Sigmoid colon (tissue), 7 donors: Measurements from ENCODE around the gene CDHR3. TPM values are rescaled to one million over a fixed set of nuclear protein-coding genes. Genes with fewer than 3 reads are reported as not detected.

Experiments used
- DNase-seq: peaks from one replicate; pipeline ENCODE4 v3.0.0-alpha.2; 2019
- H3K27ac ChIP-seq, 4 donors: fragments of 200-600 bp; sonication (generic); one replicate each; pipeline ENCODE4 v1.5.1; 2016 to 2019; ENCODE audit warnings: mild to moderate bottlenecking in 1 of 4
- H3K27me3 ChIP-seq, 3 donors: fragments of 200-600 bp; sonication (generic); one replicate each; pipeline ENCODE4 v1.5.1; 2019; ENCODE audit warnings: mild to moderate bottlenecking in 1 of 3
- H3K36me3 ChIP-seq, 4 donors: fragments of 200-600 bp; sonication (generic); one replicate each; pipeline ENCODE4 v1.5.1; 2016 to 2019
- H3K4me1 ChIP-seq, 4 donors: fragments of 200-600 bp; sonication (generic); one replicate each; pipeline ENCODE4 v1.5.1; 2017 to 2019
- H3K4me3 ChIP-seq, 4 donors: fragments of 200-600 bp; sonication (generic); one replicate each; pipeline ENCODE4 v1.5.1; 2017 to 2019; ENCODE audit warnings: mild to moderate bottlenecking in 2 of 4, moderate library complexity in 1 of 4
- H3K9me3 ChIP-seq, 4 donors: fragments of 200-600 bp in 3 of 4; sonication (generic) in 3 of 4; one replicate each; pipeline versions ENCODE4 v1.5.1 to v1.6.1; 2013 to 2019
- EP300 ChIP-seq, 4 donors: sonication (generic); formaldehyde crosslinking; IDR thresholded peaks; one replicate each; pipeline ENCODE4 v1.6.1; 2017; ENCODE audit warnings: antibody characterized with exemption in 4 of 4
- POLR2A ChIP-seq, 2 donors: fragments of 450-650 bp; IDR thresholded peaks; one replicate each; pipeline ENCODE4 v1.6.1; 2016; ENCODE audit warnings: antibody characterized with exemption in 2 of 2, mild to moderate bottlenecking in 2 of 2, moderate library complexity in 2 of 2
- POLR2AphosphoS5 ChIP-seq, 4 donors: sonication (generic); formaldehyde crosslinking; IDR thresholded peaks; one replicate each; pipeline ENCODE4 v1.6.1; 2017; ENCODE audit warnings: antibody characterized with exemption in 4 of 4
- WGBS, 2 donors: extraction: QIAGEN DNeasy Blood & Tissue Kit; methylation state at CpG; one replicate each; pipeline ENCODE4 v1.1.7; 2013; 5-methylcytosine and 5-hydroxymethylcytosine counted together
- intact Hi-C: fragments of 100-400 bp; cut with DNase I; formaldehyde crosslinking; loops from one replicate; pipeline ENCODE4 v1.15.1; 2023
- polyA plus RNA-seq, 3 donors: library from polyadenylated mRNA; stranded (reverse); fragments of 200-250 nt; gene quantifications; one replicate each; pipeline ENCODE4 v1.2.3, GENCODE V29; 2013
- total RNA-seq, 4 donors: library from RNA; depleted of rRNA; stranded (reverse); fragments of >200 nt; gene quantifications; one replicate each; pipeline ENCODE4 v1.1.0, GENCODE V29; 2016
- TF ChIP-seq, protein P1 (sequence below), 4 experiments: fragments of 450-650 bp in 3 of 4; fragments of 200-600 bp in 1 of 4; IDR thresholded peaks; one replicate each; pipeline ENCODE4 v1.5.1; 2016 to 2019; ENCODE audit warnings: antibody characterized with exemption in 4 of 4, mild to moderate bottlenecking in 3 of 4, moderate library complexity in 2 of 4
- donor health status: healthy with polysubstance abuse.
- donor health status: Bipolar disorder and iron deficiency.
- donor health status: healthy.

Gene CDHR3
- total and polyA plus RNA-seq, 7 donors, result 2.2 to 21.3 (median 3.7) TPM

DNA sequence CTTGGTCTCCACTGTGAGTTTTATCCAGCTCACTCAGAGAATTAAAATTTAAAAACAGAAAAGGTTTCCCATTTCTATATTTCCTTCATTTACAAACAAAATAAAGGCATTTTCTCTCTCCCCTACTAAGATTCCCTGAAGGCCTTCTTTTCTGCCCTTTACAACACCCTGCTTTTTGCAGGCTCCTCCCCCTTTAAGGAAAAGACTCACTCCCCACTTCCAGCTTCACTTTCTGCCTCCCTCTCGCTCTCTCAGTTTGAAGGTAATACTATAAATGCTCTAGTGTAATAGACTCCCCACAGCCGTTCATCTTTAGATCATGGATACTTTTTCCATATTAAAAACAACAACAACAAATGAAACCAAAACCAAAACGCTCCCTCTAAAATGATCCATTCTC, 53.3 kb downstream of the CDHR3 start:
- no peak for DNase-seq
- intact Hi-C loops, result no loop called here
- Histone ChIP-seq H3K4me3 (no peak overlapping the region), H3K4me1 (peaks cover 0 to 44% (median 38%) of the 10 kb centered on the region in 4 donors), H3K9me3 (no peaks in the 10 kb centered on the region), H3K27ac (peak overlapping the region in 3 of 4 donors; percentile 5 to 46 (median 41)), H3K27me3 (no peaks in the 10 kb centered on the region), H3K36me3 (no peaks in the 10 kb centered on the region)
- no peak for TF ChIP-seq EP300 (IDR thresholded peaks at IDR 0.05)
- no peak for TF ChIP-seq POLR2A (IDR thresholded peaks at IDR 0.05)
- TF ChIP-seq POLR2AphosphoS5 (IDR thresholded peaks at IDR 0.05), result no peak
- TF ChIP-seq, protein P1, sequence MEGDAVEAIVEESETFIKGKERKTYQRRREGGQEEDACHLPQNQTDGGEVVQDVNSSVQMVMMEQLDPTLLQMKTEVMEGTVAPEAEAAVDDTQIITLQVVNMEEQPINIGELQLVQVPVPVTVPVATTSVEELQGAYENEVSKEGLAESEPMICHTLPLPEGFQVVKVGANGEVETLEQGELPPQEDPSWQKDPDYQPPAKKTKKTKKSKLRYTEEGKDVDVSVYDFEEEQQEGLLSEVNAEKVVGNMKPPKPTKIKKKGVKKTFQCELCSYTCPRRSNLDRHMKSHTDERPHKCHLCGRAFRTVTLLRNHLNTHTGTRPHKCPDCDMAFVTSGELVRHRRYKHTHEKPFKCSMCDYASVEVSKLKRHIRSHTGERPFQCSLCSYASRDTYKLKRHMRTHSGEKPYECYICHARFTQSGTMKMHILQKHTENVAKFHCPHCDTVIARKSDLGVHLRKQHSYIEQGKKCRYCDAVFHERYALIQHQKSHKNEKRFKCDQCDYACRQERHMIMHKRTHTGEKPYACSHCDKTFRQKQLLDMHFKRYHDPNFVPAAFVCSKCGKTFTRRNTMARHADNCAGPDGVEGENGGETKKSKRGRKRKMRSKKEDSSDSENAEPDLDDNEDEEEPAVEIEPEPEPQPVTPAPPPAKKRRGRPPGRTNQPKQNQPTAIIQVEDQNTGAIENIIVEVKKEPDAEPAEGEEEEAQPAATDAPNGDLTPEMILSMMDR (IDR thresholded peaks at IDR 0.05), result no peak
- WGBS, 2 donors, result 73 to 80% methylated on average over 3 of the region's 3 CpGs

DNA sequence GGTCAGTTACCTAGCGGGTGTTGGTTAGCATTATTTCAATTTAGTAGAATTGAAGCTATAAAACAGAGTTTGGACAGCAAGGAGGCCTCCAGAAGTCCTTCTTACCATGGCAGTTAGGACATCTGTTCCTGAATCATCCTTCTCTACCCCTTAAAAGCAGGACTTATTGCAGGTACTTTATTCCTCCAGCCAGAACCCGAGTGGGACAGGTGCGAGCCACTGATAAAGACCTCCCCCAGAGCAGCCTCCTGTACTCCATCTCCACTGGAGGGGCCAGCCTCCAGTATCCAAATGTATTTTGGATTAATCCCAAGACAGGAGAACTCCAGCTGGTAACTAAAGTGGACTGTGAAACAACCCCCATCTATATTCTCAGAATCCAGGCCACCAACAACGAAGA, 54.6 kb downstream of the CDHR3 start:
- Histone ChIP-seq H3K27me3 (no peaks in the 10 kb centered on the region), H3K4me3 (no peak overlapping the region), H3K9me3 (no peaks in the 10 kb centered on the region), H3K4me1 (peaks cover 0 to 42% (median 36%) of the 10 kb centered on the region in 4 donors), H3K36me3 (no peaks in the 10 kb centered on the region), H3K27ac (no peak overlapping the region)
- no peak for DNase-seq
- WGBS, 2 donors, result 88 to 93% methylated on average over 4 of the region's 4 CpGs
- intact Hi-C loops, result no loop called here
- TF ChIP-seq, protein P1 (IDR thresholded peaks at IDR 0.05), result no peak

DNA sequence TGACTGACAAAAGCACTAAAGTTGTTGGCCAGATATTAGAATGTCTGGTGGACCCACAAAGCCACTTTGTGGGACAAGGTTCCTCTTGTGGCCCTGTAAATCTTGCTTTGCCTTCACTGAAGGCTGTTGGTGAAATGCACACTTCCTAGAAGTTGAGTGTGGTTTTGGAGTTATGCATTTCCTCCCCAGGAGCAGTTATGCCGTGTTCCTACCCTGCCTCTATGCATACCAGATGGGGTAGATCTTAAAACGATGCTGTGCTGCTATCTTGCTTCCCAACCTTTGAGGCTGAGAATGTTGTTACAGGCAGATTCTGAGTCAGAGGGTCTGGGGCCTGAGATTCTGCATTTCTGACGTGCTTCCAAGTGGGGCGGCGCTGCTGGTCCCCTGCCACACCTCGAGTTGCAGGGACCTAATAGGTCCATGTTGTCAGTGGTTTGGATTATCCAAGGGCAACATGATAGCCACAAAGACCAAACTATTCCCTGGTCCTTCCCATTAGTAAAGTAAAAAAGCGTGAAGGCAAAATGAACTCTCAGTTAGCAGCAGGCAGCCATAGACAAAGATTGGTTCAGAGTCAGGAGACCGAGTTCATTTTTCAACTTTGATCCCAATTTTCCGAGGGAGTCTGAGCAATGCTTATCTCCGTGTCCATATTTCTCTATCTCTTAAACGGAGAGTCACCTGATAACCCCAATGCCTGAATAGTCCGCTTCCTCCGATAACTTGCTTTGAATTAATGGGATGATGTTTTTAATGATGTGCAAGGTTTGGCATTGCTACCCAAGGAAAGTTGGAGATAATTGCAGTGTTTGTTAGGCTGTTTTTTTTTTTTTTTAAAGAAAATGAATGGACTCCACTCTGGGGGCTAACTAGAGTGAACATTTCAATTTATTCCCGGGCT, 55.8 kb downstream of the CDHR3 start:
- no peaks in the 10 kb centered on the region for H3K36me3 ChIP-seq
- WGBS, 2 donors, result 90 to 91% methylated on average over 14 of the region's 14 CpGs
- no peak overlapping the region for H3K4me3 ChIP-seq
- TF ChIP-seq POLR2A (IDR thresholded peaks at IDR 0.05) (no peak), POLR2AphosphoS5 (IDR thresholded peaks at IDR 0.05) (no peak), EP300 (IDR thresholded peaks at IDR 0.05) (no peak)
- TF ChIP-seq, protein P1 (IDR thresholded peaks at IDR 0.05), result no peak
- no peaks in the 10 kb centered on the region for H3K9me3 ChIP-seq
- intact Hi-C loops, result no loop called here
- H3K27ac ChIP-seq, result no peak overlapping the region
- DNase-seq, result no peak
- peaks cover 0 to 31% (median 25%) of the 10 kb centered on the region in 4 donors for H3K4me1 ChIP-seq
- no peaks in the 10 kb centered on the region for H3K27me3 ChIP-seq

DNA sequence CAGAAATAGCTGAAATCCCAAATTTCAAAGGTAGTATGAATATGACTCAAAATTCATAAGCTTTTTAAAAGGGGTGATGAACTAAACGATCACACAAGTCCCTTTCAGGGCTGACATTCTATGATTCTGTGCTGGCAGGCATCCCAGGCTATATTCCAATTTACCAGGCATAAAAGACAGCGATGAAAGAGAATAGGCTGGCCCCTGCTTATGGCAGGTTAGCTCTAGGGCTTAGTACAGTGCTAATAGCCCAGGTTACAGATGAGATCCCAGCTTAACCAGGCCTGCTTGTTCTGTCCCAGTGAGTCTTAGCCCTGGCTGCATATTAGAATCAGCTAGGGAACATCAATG, 56.4 kb downstream of the CDHR3 start:
- intact Hi-C loops, result no loop called here
- no peak for TF ChIP-seq POLR2AphosphoS5 (IDR thresholded peaks at IDR 0.05)
- no peak for TF ChIP-seq EP300 (IDR thresholded peaks at IDR 0.05)
- TF ChIP-seq, protein P1 (IDR thresholded peaks at IDR 0.05), result no peak
- TF ChIP-seq POLR2A (IDR thresholded peaks at IDR 0.05), result no peak
- Histone ChIP-seq H3K4me1 (peaks cover 0 to 28% (median 24%) of the 10 kb centered on the region in 4 donors), H3K27ac (no peak overlapping the region), H3K9me3 (no peaks in the 10 kb centered on the region), H3K27me3 (no peaks in the 10 kb centered on the region), H3K4me3 (no peak overlapping the region), H3K36me3 (no peaks in the 10 kb centered on the region)
- WGBS, 2 donors, result 41 to 78% methylated on average over 2 of the region's 2 CpGs
- DNase-seq, result no peak
